HK-2 (cell line): ENCODE data around the gene CGREF1.
A peak's percentile ranks its signal among the peaks of the same experiment; 100 is the strongest.
"Not testable (repeated sequence)": the region's sequence is repeated elsewhere in the genome, so short reads cannot be mapped to it uniquely, and the experiment has no call there.

Experiments
- DNase-seq: peaks from one replicate; pipeline ENCODE4 v3.0.0-alpha.2; 2018; ENCODE audit not compliant: unreplicated experiment

The CGREF1 gene

GRCh38 chr2:27111392-27112078 is 7.4 kb downstream of the CGREF1 start:
- not testable (repeated sequence) for DNase-seq

- DNase-seq, result not testable (repeated sequence)
Measured at GRCh38 chr2:27110603-27111352, 8.2 kb downstream of the CGREF1 start.

- no peak for DNase-seq
Measured at GRCh38 chr2:27109083-27109482, 9.8 kb downstream of the CGREF1 start.

- DNase-seq, result no peak
Measured at GRCh38 chr2:27108221-27108620, 10.7 kb downstream of the CGREF1 start.

GRCh38 chr2:27105981-27106380 is 12.9 kb downstream of the CGREF1 start:
- no peak for DNase-seq

GRCh38 chr2:27102329-27102728 is 16.6 kb downstream of the CGREF1 start:
- no peak for DNase-seq

- no peak for DNase-seq
Measured at GRCh38 chr2:27100036-27100435, 18.9 kb downstream of the CGREF1 start.

GRCh38 chr2:27099334-27099955 is 19.5 kb downstream of the CGREF1 start:
- DNase-seq, result no peak

- no peak for DNase-seq
Measured at GRCh38 chr2:27097341-27097740, 21.6 kb downstream of the CGREF1 start.

- no peak for DNase-seq
Measured at GRCh38 chr2:27096748-27097297, 22.1 kb downstream of the CGREF1 start.

- no peak for DNase-seq
Measured at GRCh38 chr2:27095745-27096651, 22.9 kb downstream of the CGREF1 start.

GRCh38 chr2:27095427-27095744 is 23.5 kb downstream of the CGREF1 start:
- no peak for DNase-seq

GRCh38 chr2:27094353-27094984 is 24.5 kb downstream of the CGREF1 start:
- DNase-seq, result no peak

- DNase-seq, result no peak
Measured at GRCh38 chr2:27093430-27094352, 25.2 kb downstream of the CGREF1 start.

- peak; percentile 17 for DNase-seq
Measured at GRCh38 chr2:27092696-27093429, 26.1 kb downstream of the CGREF1 start.

GRCh38 chr2:27091746-27092695 is 26.9 kb downstream of the CGREF1 start:
- DNase-seq, result no peak

- DNase-seq, result no peak
Measured at GRCh38 chr2:27089111-27089954, 29.6 kb downstream of the CGREF1 start.
